T-helper 9 cell (primary cell): ENCODE results near the gene LYRM1.
"Not testable (repeated sequence)": the region's sequence is repeated elsewhere in the genome, so short reads cannot be mapped to it uniquely, and the experiment has no call there.

Experiments used
- DNase-seq: peaks from one replicate; pipeline ENCODE4 v3.0.0-alpha.2; 2020

Gene LYRM1

DNA sequence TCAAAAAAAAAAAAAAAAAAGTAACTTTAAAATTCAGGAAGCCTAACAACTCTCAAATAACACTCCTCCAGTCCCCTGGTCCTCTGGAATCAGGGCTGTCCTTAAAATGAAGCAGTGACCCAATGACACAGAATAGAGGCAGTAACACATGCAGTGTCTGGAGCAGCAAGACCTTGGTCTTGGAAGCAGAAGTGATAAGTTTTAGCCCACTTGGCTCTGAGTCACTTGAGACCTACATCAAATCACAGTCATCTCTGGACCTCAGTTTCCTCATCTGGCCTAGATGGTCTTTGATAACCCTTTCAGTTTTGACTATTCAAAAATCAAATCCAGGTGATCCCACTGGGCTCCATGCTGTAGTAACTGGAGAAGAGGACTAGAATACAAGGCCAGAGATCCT is 39.0 kb downstream of the LYRM1 start:
- DNase-seq: no peak

DNA sequence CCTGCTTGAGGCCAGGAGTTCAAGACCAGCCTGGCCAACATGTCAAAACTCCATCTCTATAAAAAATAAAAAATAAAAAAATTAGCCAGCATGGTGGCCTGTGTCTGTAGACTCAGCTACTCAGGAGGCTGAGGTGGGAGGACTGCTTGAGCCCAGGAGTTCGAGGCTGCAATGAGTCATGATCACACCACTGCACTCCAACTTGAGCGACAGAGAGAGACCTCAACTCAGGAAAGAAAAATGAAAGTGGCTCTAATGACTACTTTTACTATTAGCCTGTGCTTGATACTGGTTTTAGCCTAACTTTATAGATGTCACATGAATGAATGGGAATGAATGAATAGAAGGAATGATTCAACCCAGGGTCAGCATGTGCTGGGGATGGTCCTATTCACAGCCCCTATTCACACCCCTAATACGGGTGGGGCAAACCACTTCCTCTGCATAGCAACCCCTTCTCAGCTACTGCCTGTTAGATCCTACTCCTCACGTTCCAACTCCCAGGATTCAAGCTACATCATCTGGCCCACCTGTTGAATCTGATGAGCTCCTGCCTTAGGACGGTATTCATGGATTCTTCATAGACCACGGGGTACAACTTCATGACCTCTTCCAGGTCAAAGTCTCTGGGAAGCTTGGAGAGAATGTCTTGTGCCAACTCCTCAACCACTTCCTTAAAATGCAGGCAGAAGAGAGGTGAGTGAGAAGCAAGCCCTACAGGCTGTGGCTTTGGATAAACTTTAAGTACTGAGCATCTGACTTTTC is 40.5 kb downstream of the LYRM1 start:
- DNase-seq: no peak

DNA sequence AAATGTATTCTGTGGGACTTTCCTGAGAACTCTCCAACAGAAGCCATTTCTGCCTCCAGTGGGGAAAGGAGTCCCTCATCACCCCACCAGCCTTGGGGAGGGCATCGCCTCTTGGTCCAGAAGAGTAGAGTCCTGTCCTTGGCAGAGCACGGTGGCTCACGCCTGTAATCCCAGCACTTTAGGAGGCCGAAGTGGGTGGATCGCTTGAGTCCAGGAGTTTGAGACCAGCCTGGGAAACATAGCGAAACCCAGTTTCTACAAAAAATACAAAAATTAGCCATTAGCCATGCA is 41.0 kb downstream of the LYRM1 start:
- no peak for DNase-seq

DNA sequence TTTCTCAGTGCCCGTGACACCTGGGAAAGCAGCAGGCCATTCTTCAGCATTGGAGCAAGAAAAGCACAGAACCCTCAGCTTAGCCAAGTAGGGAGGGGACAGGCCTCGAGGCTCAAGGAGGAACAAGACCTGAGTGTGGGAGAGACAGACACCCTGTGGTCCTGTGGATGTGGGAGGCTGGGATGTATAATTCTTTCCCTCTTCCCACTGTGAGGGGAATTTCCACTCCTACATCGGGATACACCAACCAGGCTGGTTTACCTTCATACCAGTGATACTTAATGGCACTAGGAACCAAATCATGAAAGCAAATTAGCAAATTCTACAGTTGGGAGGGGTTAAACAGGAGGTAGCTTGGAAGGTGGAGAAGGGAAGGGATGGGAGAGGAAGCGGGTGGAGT is 41.7 kb downstream of the LYRM1 start:
- DNase-seq: no peak

DNA sequence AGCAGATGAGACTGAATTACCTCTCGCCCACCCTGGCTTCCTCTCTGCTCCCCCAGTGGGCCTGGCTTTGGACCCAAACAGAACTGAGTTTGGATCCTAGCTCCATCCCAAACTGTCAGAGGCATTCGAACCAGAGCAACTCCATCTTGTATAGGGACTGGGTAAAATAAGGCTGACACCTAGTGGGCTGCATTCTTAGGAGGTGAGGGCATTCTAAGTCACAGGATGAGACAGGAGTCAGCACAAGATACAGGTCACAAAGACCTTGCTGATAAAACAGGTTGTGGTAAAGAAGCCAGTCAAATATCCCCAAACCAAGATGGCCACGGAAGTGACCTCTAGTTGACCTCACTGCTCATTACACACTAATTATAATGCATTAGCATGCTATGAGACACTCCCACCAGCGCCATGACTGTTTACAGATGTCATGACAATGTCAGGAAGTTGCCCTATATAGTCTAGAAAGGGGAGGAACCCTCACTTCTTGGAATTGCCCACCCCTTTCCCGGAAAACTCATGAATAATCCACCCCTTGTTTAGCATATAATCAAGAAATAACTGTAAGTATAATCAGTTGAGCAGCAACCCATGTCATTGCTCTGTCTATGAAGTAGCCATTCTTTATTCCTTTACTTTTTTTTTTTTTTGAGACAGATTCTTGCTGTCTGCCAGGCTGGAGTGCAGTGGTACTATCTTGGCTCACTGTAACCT is 44.4 kb downstream of the LYRM1 start:
- DNase-seq: no peak

DNA sequence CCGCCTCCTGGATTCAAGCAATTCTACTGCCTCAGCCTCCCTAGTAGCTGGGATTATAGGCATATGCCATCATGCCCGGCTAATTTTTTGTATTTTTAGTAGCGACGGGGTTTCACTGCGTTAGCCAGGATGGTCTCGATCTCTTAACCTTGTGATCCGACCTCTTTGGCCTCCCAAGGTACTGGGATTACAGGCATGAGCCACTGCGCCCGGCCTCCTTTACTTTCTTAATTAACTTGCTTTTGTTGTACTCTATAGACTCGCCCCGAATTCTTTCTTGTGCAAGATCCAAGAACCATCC is 45.0 kb downstream of the LYRM1 start:
- not testable (repeated sequence) for DNase-seq

DNA sequence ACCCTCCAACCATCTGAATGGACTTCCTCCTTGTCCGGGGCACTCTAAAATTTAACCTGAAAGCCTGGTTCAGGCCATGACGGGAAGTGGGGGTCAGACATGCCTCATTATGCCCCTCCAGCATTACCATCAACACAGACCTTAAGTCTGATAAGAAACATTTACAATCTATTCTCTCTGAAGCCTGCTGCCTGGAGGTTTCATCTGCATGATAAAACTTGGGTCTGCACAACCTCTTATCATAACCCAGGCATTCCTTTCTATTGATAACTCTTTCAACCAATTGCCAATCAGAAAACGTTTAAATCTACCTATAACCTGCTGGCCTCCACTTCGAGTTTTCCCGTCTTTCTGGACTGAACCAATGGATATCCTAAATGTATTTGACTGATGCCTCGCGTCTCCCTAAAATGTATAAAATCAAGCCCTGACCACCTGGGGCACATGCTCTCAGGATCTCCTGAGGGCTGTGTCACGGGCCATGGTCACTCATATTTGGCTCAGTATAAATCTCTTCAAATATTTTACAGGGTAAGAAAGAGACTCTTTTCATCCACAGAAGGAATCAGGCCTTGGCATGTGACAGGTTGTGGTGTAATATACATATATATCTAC is 45.6 kb downstream of the LYRM1 start:
- DNase-seq: no peak

DNA sequence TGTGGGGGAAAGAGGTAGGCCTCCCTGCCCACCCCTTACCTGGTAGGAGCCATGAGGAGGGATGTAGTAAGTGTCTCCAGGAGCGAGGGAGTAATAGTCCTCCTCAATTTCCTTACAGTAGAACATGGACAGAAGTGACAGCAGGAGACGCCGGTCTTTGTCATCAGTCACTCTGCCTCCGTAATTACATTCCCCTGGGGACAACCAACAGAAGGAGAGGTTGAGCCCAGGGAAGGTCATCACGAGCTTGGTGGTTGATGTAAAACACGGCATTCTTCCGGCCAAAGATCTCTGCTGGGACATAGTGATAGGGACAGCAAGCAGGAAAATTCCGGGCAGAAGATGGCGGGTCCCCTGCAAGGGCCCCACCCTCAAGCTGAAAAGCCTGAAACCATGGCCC is 47.9 kb downstream of the LYRM1 start:
- DNase-seq: no peak

DNA sequence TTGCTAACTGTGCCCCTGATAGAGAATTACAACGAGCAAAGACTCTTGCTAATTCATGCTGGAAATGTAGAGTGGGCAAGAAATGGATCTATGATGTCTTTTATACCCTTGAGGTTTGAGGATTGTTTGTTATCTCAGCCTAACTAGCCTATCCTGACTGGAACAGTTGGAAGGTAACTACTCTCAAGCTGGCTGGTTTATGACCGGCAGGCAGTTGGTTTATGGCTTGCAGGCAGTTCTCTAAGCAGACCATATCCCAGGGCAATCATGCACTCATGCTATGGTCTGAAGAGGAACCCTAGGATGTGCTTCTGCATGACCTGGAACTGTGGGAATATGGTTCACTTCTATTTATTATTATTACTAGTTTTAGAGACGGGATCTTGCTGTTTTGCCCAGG is 49.1 kb downstream of the LYRM1 start:
- DNase-seq: no peak

DNA sequence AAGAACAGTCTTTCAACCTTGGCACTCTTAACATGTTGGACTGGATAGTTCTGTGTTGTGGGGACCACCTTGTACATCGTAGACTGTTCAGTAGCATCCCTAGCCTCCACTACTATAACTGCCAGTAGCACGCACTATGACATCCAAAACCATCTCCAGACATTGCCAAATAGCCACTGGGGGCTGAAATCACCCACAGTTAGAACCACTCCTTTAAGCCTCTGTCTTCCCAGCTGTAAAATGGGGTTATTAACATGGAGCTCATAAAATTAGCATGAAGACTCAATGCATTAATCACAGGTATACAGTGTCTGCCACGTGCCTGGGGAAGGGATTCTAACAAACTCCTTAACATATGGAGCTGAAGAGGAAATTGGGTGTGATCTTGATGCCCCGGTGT is 49.7 kb downstream of the LYRM1 start:
- DNase-seq: no peak

DNA sequence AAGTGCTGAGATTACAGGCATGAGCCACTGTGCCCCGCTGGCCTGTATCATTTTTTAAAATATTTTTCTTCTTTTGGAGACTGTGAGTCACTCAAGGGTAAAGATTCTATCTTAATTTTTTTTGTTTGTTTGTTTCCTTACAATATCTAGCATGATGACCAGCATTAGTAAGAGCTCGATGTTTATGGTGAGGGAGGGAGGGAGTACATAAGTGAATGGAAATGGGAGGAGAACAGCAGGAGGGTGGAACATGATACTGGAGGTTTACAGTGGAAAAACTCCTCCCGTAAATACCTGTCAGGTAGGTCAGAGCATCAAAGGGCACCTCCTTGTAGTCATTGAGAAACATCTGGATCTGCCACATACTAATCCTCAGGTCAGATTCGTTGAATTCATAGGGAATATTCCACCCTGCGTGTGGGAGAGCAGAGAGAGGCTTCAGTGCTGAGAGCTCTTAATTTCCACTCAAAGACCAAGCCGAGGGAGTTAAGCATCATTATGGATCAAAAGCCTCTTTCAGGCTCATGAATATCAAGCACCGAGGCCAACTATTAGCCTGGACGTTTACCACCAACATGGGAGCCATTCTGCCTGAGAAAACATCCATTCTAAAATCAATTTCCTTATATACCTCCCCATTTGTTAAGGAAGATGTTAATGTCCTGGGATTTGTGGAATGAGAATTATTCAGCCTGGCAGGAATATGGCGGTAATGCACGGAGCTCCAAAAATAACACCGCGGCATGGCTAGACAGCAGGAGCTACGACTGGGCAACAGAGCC is 51.8 kb downstream of the LYRM1 start:
- no peak for DNase-seq

DNA sequence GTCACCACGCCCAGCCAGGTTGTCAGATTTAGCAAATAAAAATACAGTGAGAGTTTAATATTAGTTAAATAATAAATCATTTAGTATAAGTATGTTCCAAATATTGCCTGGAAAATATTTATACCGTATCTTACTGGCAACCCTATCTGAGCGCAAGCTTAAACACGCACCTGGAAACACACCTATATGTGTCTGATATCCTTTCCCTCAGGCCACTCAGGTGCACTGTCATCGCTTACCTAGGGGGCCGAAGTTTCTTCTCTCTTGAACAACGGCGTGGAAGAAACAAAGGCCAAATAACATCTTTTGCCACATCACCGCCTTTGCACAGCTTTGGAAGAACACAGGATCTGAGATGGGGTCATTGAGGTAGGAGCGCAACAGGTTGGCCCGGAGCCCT is 54.0 kb downstream of the LYRM1 start:
- DNase-seq: no peak

DNA sequence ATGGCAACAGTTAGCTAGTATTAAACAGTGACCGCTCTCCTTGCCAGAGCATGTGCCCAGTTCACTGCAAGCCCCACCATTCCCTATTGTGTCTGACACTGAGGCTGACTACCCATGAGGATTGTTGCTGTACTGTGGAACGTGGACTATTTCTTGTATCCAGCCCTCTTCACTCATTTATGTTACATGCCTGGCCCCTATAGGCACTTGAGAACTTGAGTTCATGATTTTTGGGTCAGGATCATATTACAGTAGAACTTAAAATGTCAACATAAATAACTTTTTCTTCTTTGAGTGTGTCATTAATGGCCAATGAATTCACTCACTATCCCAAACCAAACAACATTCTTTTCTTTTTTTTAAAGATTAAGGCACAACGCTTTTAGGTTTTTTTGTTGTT is 55.7 kb downstream of the LYRM1 start:
- no peak for DNase-seq

DNA sequence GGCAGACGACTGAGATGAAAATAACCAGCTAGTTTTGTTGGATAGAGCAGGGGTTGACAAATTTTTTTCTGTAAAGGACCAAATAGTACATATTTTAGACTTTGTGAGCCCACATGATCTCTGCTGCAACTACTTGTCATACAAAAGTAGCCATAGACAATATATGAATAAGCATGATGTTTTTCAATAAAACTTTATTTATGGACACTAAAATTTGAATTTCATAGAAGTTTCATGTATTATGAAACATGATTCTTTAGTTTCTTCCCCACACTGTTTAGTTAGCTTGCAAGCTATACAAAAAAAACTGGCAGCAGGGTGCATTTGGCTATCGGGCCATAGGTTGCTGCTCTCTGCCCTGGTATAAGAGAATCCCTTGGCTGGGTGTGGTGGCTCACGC is 56.6 kb downstream of the LYRM1 start:
- DNase-seq: no peak

DNA sequence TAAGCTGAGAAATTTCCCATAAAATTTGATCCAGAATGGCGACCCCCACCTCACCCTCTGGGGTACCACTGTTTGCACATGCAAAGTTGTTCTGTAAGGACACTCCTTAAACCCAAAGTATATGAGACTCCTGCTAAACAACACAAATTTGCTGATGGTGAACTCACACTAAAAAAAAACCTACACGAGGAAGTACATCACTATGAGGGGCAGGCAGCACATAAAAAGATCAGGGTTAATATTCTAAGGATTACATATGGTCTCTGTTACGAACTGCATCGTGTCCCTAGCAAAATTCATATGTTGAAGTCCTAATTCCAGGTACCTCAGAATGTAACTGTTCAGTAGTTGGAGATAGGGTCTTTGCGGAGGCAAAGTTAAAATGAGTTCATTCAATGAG is 60.3 kb downstream of the LYRM1 start:
- no peak for DNase-seq

DNA sequence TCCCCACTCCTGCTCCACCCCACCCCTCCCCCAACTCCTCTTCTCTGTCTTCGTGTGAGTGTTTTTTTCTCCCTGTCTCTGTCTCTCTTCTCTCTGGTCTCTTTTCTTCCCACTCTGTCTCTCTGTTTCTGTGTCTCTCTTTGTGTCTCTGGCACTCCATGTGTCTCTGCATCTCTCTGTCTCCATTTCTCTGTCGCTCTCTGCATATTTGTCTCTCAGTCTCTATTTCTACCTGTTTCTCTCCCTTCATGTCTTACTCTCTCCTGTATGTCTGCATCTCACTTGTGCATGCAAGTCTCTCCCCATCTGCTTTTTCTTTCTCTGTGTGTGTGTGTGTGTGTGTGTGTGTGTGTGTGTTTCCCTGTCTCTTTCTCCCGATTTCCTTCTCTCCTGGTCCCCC is 68.2 kb downstream of the LYRM1 start:
- DNase-seq: no peak

DNA sequence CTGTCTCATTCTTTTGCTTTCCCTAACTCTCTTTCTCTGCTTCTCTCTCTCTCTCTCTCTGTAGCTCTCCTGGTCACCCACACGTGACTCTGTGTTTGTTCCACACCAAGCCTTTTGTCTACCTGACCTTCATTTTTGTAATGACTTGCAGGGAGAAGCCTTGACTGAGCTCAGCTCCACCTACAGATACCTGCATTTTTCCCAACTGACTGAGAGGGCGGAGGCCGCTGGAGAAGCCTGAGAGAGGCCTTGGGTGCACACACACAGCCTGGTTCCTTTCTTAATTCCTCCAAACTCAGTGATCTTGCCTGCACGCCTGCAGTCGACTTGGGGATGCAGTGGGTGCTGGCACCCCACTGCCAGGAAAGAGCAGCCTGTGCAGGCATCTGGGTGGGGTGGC is 68.8 kb downstream of the LYRM1 start:
- no peak for DNase-seq

DNA sequence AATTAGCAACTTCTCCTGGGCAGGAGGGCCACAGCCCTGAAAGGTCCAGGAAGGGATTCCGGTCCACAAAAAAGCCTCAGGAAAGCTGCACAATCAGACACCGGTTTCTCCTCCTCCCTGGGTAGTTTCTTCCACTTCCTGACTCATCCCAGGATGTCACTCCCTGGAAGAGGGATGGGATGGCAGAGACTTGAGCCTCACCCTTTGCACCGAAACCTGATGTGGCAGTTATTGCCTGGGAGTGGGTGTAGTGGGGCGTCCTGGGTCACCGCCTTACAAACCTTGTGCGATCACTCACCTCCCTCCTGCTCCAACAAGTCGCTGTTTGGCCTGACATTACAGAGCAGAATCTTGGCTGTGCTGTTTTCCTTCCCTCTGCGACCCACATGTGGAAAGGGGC is 70.8 kb downstream of the LYRM1 start:
- no peak for DNase-seq

DNA sequence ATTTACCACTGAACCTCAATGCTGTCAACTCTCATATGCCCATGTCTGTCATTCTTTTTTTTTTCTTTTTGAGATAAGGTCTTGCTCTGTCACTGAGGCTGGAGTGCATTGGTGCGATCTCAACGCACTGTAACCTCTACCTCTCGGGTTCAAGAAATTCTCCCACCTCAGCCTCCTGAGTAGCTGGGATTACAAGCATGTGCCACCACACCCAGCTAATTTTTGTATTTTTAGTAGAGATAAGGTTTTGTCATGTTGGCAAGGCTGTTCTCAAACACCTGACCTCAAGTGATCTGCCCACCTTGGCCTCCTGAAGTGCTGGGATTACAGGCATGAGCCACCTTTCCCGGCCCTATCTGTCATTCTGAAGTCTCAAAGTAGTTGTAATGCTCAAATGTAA is 72.6 kb downstream of the LYRM1 start:
- not testable (repeated sequence) for DNase-seq
